Fibroblast of mammary gland (primary cell): ENCODE data around the gene HDAC1.

ENCODE experiments used
- DNase-seq: peaks from one replicate; pipeline ENCODE4 v3.0.0-alpha.2; 2010; ENCODE audit warnings: low read depth
- H3K4me3 ChIP-seq: 2 replicates; pipeline ENCODE4 v1.5.1; 2011; ENCODE audit warnings: low read depth, mild to moderate bottlenecking, low read length, moderate library complexity; ENCODE audit not compliant: control insufficient read depth
- TF ChIP-seq, protein P1 (sequence below): conservative IDR thresholded peaks from 2 replicates; pipeline ENCODE4 v1.5.1; 2011; ENCODE audit warnings: low read depth, low read length, inconsistent platforms; ENCODE audit not compliant: control insufficient read depth, insufficient read depth

The HDAC1 gene

GRCh38 chr1:32357614-32358013 lies 65.7 kb downstream of the HDAC1 start:
- DNase-seq, result no peak
- TF ChIP-seq, protein P1, sequence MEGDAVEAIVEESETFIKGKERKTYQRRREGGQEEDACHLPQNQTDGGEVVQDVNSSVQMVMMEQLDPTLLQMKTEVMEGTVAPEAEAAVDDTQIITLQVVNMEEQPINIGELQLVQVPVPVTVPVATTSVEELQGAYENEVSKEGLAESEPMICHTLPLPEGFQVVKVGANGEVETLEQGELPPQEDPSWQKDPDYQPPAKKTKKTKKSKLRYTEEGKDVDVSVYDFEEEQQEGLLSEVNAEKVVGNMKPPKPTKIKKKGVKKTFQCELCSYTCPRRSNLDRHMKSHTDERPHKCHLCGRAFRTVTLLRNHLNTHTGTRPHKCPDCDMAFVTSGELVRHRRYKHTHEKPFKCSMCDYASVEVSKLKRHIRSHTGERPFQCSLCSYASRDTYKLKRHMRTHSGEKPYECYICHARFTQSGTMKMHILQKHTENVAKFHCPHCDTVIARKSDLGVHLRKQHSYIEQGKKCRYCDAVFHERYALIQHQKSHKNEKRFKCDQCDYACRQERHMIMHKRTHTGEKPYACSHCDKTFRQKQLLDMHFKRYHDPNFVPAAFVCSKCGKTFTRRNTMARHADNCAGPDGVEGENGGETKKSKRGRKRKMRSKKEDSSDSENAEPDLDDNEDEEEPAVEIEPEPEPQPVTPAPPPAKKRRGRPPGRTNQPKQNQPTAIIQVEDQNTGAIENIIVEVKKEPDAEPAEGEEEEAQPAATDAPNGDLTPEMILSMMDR, result no peak
- H3K4me3 ChIP-seq, result no peak overlapping the region

GRCh38 chr1:32358435-32358834 lies 66.6 kb downstream of the HDAC1 start:
- no peak for DNase-seq
- TF ChIP-seq, protein P1, result no peak
- no peak overlapping the region for H3K4me3 ChIP-seq

- H3K4me3 ChIP-seq, result no peak overlapping the region
- DNase-seq, result no peak
- TF ChIP-seq, protein P1, result no peak
Observed at GRCh38 chr1:32361308-32361673, 69.4 kb downstream of the HDAC1 start.

GRCh38 chr1:32361674-32362473 lies 70.0 kb downstream of the HDAC1 start:
- TF ChIP-seq, protein P1, result peak; percentile 12
- H3K4me3 ChIP-seq, result peak overlapping the region; percentile 17
- DNase-seq, result peak; percentile 34

- H3K4me3 ChIP-seq, result peak within 1 kb of the TSS; percentile 17
- TF ChIP-seq, protein P1, result no peak
Observed at GRCh38 chr1:32362474-32363313, 70.8 kb downstream of the HDAC1 start, which contains the start of the genes FAM229A and TSSK3. FAM229A (minus strand) TSS chr1:32362485; CDS start chr1:32362091, 394 bp downstream. TSSK3 (plus strand) TSS chr1:32362539; CDS start chr1:32362702, 163 bp downstream.

GRCh38 chr1:32363713-32364112 lies 71.8 kb downstream of the HDAC1 start:
- TF ChIP-seq, protein P1, result no peak
- no peak overlapping the region for H3K4me3 ChIP-seq
- DNase-seq, result no peak

More at GRCh38 chr1:32362474-32363313, 70.8 kb downstream of the HDAC1 start, which contains the start of the genes FAM229A and TSSK3:
- DNase-seq, result no peak
